Spleen (tissue), 11 donors: ENCODE results near the gene UCK1. TPM values are rescaled to one million over a fixed set of nuclear protein-coding genes. Genes with fewer than 3 reads are reported as not detected.

Experiments used
- DNase-seq: peaks from one replicate; pipeline ENCODE4 v3.0.0-alpha.2; 2020
- H3K27ac ChIP-seq, 8 donors: fragments of 200-600 bp; sonication (generic) in 7 of 8; 1 replicate in 4 of 8; 2 replicates in 4 of 8; pipeline versions ENCODE4 v1.5.0 to v1.8.0; 2016 to 2021; ENCODE audit warnings: inconsistent platforms in 4 of 8, mild to moderate bottlenecking in 4 of 8, moderate library complexity in 1 of 8
- H3K27me3 ChIP-seq, 7 donors: fragments of 200-600 bp; sonication (generic) in 6 of 7; replicated peaks in 1 of 7; 1 replicate in 4 of 7; 2 replicates in 3 of 7; pipeline versions ENCODE4 v1.5.0 to v1.8.0; 2016 to 2021; ENCODE audit warnings: inconsistent platforms in 3 of 7, mild to moderate bottlenecking in 1 of 7
- H3K36me3 ChIP-seq, 6 donors: fragments of 200-600 bp; sonication (generic) in 5 of 6; 1 replicate in 4 of 6; 2 replicates in 2 of 6; pipeline versions ENCODE4 v1.5.0 to v1.8.0; 2016 to 2021; ENCODE audit warnings: inconsistent platforms in 2 of 6
- H3K4me1 ChIP-seq, 6 donors: fragments of 200-600 bp; sonication (generic) in 5 of 6; 1 replicate in 3 of 6; 2 replicates in 3 of 6; pipeline versions ENCODE4 v1.5.0 to v1.8.0; 2016 to 2021; ENCODE audit warnings: inconsistent platforms in 3 of 6
- H3K4me3 ChIP-seq, 8 donors: fragments of 200-600 bp; sonication (generic) in 7 of 8; 1 replicate in 4 of 8; 2 replicates in 4 of 8; pipeline versions ENCODE4 v1.5.0 to v1.8.0; 2016 to 2021; ENCODE audit warnings: inconsistent platforms in 4 of 8, mild to moderate bottlenecking in 4 of 8, moderate library complexity in 2 of 8
- H3K9me3 ChIP-seq, 8 donors: fragments of 200-600 bp; sonication (generic) in 7 of 8; 1 replicate in 4 of 8; 2 replicates in 4 of 8; pipeline versions ENCODE4 v1.5.0 to v1.8.0; 2016 to 2021; ENCODE audit warnings: inconsistent platforms in 4 of 8
- POLR2A ChIP-seq, 3 donors: fragments of 450-650 bp; IDR thresholded peaks; one replicate each; pipeline ENCODE4 v1.5.1; 2017; ENCODE audit warnings: antibody characterized with exemption in 3 of 3, mild to moderate bottlenecking in 1 of 3
- POLR2AphosphoS5 ChIP-seq, 3 donors: sonication (generic); formaldehyde crosslinking; IDR thresholded peaks; one replicate each; pipeline ENCODE4 v1.5.1; 2017; ENCODE audit warnings: antibody characterized with exemption in 3 of 3
- WGBS, 5 donors: extraction: QIAGEN DNeasy Blood & Tissue Kit in 3 of 5; methylation state at CpG; one replicate each; pipeline versions ENCODE4 v1.1.5 to v1.1.7; 2013 to 2018; 5-methylcytosine and 5-hydroxymethylcytosine counted together
- intact Hi-C: fragments of 100-400 bp; cut with DNase I; formaldehyde crosslinking; loops from one replicate; pipeline ENCODE4 v1.15.0; 2023; ENCODE audit warnings: low total_unique reads
- polyA plus RNA-seq, 3 donors: library from polyadenylated mRNA; stranded (reverse); fragments of 200-250 nt; gene quantifications; one replicate each; pipeline ENCODE4 v1.2.1, GENCODE V29; 2013
- small RNA-seq, 4 donors: library from RNA; depleted of rRNA; stranded (forward); fragments of <200 nt; gene quantifications; one replicate each; pipeline ENCODE3, GENCODE V24; 2016
- total RNA-seq, 7 donors: library from RNA; depleted of rRNA in 3 of 7; stranded (reverse); fragments of >200 nt in 3 of 7; fragmentation: NEBNext Ultra II Directional in 4 of 7; extraction: Animal tissue kit (Norgen Biotek cat#: 25700) in 4 of 7; gene quantifications; one replicate each; pipeline versions ENCODE4 v1.1.0 to v1.2.1, GENCODE V29; 2016 to 2021
- TF ChIP-seq, protein P1 (sequence below), 11 experiments: fragments of 200-600 bp in 7 of 11; fragments of 450-650 bp in 4 of 11; sonication (generic) in 4 of 11; IDR thresholded peaks in 8 of 11; conservative IDR thresholded peaks in 3 of 11; 1 replicate in 7 of 11; 2 replicates in 4 of 11; pipeline versions ENCODE4 v1.4.0 to v1.8.0; 2016 to 2021; ENCODE audit warnings: antibody characterized with exemption in 11 of 11, inconsistent platforms in 4 of 11, mild to moderate bottlenecking in 1 of 11
- donor health status: healthy with polysubstance abuse.
- donor health status: DM: no; HTN: no; CAD: no; lungs with moderate emphysema.
- donor health status: DM: no; HTN: no; CAD: no.
- donor health status: Bipolar disorder and iron deficiency.
- donor health status: healthy.
- donor health status: DM: no; HTN: no; CAD: no.
- donor health status: DM: yes; HTN: yes; CAD: no.

UCK1 gene
- total and polyA plus RNA-seq, 10 donors: 20.3 to 32.9 (median 23.8) TPM

GRCh38 chr9:131473891-131474290, 57.2 kb downstream of the UCK1 start:
- 84 to 92% (median 91%) methylated on average over 10 of the region's 10 CpGs for WGBS, 5 donors
- Histone ChIP-seq H3K9me3 (peaks cover 0 to 3% (median 0%) of the 10 kb centered on the region in 8 donors), H3K27me3 (no peaks in the 10 kb centered on the region), H3K36me3 (peaks cover 2 to 100% (median 99%) of the 10 kb centered on the region in 6 donors), H3K27ac (no peak overlapping the region), H3K4me3 (no peak overlapping the region), H3K4me1 (no peaks in the 10 kb centered on the region)
- intact Hi-C loops: no loop called here
- TF ChIP-seq, protein P1, sequence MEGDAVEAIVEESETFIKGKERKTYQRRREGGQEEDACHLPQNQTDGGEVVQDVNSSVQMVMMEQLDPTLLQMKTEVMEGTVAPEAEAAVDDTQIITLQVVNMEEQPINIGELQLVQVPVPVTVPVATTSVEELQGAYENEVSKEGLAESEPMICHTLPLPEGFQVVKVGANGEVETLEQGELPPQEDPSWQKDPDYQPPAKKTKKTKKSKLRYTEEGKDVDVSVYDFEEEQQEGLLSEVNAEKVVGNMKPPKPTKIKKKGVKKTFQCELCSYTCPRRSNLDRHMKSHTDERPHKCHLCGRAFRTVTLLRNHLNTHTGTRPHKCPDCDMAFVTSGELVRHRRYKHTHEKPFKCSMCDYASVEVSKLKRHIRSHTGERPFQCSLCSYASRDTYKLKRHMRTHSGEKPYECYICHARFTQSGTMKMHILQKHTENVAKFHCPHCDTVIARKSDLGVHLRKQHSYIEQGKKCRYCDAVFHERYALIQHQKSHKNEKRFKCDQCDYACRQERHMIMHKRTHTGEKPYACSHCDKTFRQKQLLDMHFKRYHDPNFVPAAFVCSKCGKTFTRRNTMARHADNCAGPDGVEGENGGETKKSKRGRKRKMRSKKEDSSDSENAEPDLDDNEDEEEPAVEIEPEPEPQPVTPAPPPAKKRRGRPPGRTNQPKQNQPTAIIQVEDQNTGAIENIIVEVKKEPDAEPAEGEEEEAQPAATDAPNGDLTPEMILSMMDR (IDR thresholded peaks at IDR 0.05 in 8 of 11, conservative IDR thresholded peaks at IDR 0.05 in 3 of 11): no peak
- TF ChIP-seq POLR2AphosphoS5 (IDR thresholded peaks at IDR 0.05) (peak in 2 of 3 donors; percentile 21 to 43), POLR2A (IDR thresholded peaks at IDR 0.05) (no peak)
- peak; percentile 43 for DNase-seq

Small RNAs within 50 kb of the gene (small RNA-seq; reads per million reads assigned to genes)
- gene SNORD62A: 0 to 0.17 (median 0) reads per million in 4 donors
- 0.23 to 2.2 (median 0.73) reads per million in 4 donors for gene SNORD62B

Other genes with a start within 250 kb of the UCK1 start
- gene PLPP7, start 241.5 kb downstream of the UCK1 start, total RNA-seq: 1 to 10 TPM; 2.3 to 3.8 (median 3.1) TPM
- gene PLPP7, start 241.5 kb downstream of the UCK1 start, polyA plus RNA-seq: 1 to 10 TPM; 1.1 to 2.1 (median 1.3) TPM
- gene PRRC2B, start 137.2 kb downstream of the UCK1 start, total RNA-seq: 100 to 1,000 TPM; 136 to 235 (median 186) TPM
- 10 to 100 TPM; 23.3 to 63.1 (median 31.4) TPM for gene PRRC2B, start 137.2 kb downstream of the UCK1 start, polyA plus RNA-seq
- gene POMT1, start 28.3 kb downstream of the UCK1 start, total RNA-seq: 10 to 100 TPM; 24.5 to 45.8 (median 30.0) TPM
- 10 to 100 TPM; 20.4 to 66.5 (median 47.5) TPM for gene POMT1, start 28.3 kb downstream of the UCK1 start, polyA plus RNA-seq
- not detected for gene PRRT1B, start 14.3 kb upstream of the UCK1 start, total RNA-seq
- not detected for gene PRRT1B, start 14.3 kb upstream of the UCK1 start, polyA plus RNA-seq
- 100 to 1,000 TPM in 6 of 7 donors, 10 to 100 TPM in 1; 88.1 to 137 (median 118) TPM for gene RAPGEF1, start 208.8 kb upstream of the UCK1 start, total RNA-seq
- gene RAPGEF1, start 208.8 kb upstream of the UCK1 start, polyA plus RNA-seq: 10 to 100 TPM; 16.9 to 47.8 (median 19.9) TPM